ENCODE results near the gene PRELP.

Gene PRELP

GRCh38 chr1:203524152-203524551 lies 48.5 kb downstream of the PRELP start:
- no peak for DNase-seq (ENCODE audit: low spot score)

DNA sequence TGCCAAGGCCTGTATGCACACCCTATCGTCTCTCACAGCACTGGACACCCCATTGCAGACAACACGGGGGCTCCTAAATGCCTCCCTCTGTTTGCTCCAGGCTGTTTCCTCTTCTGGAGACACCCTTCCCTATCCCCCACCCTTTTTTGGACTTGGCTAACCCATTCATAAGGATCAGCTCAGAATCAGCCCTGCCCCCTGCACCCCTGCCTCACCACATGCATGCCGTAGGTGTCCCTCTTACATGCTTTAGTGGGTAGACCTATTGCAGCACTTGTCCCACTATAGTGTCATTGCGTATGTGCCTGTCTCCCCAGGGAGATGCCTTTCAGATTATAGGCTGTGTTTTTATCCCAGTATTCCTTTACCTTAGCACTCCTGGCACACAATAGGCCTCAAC lies 49.2 kb downstream of the PRELP start:
- DNase-seq (ENCODE audit: low spot score) = no peak

GRCh38 chr1:203525685-203526084 lies 50.1 kb downstream of the PRELP start:
- DNase-seq (ENCODE audit: low spot score) = no peak

GRCh38 chr1:203526130-203526529 lies 50.5 kb downstream of the PRELP start:
- DNase-seq (ENCODE audit: low spot score) = no peak

DNA sequence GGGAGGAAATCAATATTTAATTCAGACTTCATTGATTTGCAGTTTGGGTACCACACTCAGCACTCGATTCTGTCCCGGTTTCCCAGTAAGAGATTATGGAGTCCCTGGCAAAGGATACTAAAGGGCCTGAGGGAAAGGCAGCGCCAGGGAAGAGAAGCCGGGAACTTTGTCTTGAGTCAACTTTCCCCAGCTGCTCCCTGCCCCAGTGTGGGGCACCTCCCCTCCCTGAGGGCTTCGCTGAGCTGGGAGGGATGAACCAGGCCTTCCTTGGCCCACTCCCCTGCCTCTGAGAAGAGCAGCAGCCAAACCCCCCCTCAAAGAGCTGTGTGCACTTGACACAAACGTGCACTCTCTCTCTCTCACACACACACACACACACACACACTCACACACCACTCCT lies 51.0 kb downstream of the PRELP start:
- DNase-seq (ENCODE audit: low spot score) = no peak

DNA sequence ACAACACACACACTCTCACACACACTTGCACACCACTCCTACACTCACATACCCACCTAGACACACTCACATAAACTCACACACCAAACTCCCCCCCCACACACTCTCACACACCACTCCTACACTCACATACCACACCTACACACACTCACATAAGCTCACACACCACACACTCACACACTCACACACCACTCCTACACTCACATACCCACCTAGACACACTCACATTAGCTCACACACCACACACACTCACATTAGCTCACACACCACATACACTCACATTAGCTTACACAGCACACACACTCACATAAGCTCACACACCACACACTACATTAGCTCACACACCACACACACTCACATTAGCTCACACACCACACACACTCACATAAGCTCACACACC lies 51.4 kb downstream of the PRELP start:
- DNase-seq (ENCODE audit: low spot score) = no peak

GRCh38 chr1:203528063-203528462 lies 52.5 kb downstream of the PRELP start:
- no peak for DNase-seq (ENCODE audit: low spot score)

DNA sequence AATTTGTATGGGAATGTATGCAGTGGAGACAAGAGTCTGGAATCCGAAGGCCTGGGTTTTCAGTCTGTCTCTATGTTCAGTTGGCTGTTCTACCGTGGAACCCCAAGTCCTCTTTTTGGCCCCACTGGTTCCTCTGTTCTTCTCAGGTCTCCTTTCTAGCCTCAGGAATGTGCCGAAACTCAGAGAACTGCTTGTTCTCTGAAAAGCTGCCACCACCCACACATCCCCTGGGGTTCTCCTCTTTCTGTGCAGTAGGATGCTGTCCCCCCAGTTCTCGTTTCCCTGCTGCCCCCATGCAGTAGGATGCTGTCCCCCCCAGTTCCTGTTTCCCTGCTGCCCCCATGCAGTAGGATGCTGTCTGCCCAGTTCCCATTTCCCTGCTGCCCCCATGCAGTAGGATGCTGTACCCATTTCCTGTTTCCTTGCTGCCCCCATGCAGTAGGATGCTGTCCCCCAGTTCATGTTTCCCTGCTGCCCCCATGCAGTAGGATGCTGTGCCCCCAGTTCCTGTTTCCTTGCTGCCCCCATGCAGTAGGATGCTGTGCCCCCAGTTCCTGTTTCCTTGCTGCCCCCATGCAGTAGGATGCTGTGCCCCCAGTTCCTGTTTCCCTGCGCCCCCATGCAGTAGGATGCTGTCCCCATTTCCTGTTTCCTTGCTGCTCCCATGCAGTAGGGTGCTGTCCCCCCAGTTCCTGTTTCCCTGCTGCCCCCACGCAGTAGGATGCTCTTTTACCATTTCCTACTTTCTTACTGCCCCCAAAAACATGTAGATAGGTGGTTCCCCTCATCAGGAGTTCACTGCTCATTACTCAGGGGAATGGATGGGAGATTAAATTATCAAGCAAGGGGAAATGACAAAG lies 53.6 kb downstream of the PRELP start:
- no peak for DNase-seq (ENCODE audit: low spot score)

GRCh38 chr1:203531063-203531462 lies 55.5 kb downstream of the PRELP start:
- no peak for DNase-seq (ENCODE audit: low spot score)

- DNase-seq (ENCODE audit: low spot score) = no peak
Observed at GRCh38 chr1:203534012-203534411, 58.4 kb downstream of the PRELP start.

DNA sequence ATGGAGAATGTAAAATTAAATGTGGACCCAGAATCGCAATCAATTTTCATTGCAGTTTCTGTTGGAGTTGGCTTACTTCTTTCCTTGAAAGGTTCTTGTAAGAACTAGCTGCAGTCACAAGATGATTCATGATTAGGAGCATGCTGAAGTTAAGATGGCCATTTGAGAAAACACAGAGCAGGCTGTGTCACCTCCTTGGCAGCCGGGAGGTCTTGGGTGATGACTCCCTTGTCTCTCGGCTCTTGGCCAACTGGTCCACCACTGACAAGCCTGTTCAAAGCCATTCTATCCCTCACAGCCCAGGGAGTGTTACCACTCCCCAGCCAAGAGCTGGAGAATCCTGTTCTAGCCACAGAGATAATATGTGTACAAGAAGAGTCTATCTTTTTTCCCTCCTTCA lies 58.9 kb downstream of the PRELP start:
- DNase-seq (ENCODE audit: low spot score) = no peak

DNA sequence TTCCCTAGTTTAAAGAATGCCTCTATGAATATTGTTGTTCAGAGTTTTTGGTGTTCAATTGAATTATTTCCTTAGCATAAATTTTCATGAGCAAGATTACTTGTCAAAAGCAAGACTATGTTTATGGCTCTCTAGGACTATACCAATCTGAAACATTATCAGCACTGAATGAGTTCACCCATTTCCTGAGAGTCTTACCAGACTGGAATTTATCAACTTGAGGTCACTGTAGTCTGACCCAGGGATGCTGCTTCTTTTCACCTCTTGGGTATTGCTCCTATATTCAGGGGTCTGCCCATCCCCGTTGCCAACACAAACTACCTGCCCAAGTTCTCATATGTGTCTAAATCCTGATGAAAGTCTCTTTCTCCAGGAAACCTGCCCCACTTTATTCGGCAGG lies 61.0 kb downstream of the PRELP start:
- DNase-seq (ENCODE audit: low spot score) = no peak

GRCh38 chr1:203536980-203537455 lies 61.4 kb downstream of the PRELP start:
- DNase-seq (ENCODE audit: low spot score) = no peak

GRCh38 chr1:203537806-203538464 lies 62.3 kb downstream of the PRELP start:
- DNase-seq (ENCODE audit: low spot score) = no peak

GRCh38 chr1:203538726-203539125 lies 63.1 kb downstream of the PRELP start:
- DNase-seq (ENCODE audit: low spot score) = no peak

DNA sequence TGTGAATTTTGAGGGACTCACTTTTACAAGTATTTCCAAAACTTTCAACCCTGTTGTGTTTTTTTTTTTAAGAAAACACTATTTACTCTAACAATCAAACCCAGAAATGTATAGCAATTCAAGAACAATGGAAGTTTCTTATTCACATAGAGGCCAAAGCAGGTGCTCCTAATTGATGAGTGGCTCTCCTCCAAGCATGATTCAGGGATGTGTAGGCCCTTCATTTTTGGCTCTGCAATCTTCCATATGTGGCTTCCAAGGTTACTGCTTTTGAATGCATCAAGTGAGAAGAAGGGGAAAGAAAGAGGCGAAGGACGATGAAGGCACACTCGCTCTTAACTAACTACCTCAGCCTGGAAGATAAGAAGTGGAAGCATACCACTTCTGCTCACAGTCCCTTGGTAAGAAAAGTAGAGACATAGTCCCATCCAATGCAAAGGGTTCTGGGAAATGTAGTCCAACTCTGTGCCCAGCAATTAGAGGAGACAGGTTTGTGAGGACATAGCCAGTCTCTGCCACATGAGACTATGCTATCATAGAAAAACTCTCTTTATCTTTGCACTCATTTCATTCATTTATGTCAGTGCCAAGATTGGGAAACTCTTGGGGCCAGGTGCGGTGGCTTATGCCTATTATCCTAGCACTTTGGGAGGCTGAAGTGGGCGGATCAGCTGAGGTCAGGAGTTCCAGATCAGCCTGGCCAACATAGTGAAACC lies 64.4 kb downstream of the PRELP start:
- DNase-seq (ENCODE audit: low spot score) = no peak

All from ecto neural progenitor cell (in vitro differentiated cells).